IPS-18c (cell line): ENCODE data around the gene MRPS7.
"Not testable (repeated sequence)": the region's sequence is repeated elsewhere in the genome, so short reads cannot be mapped to it uniquely, and the experiment has no call there.

Experiments
- H3K4me3 ChIP-seq: 2 replicates; pipeline ENCODE4 v1.7.0; 2013; ENCODE audit warnings: low read depth, mild to moderate bottlenecking, low read length, moderate library complexity; ENCODE audit not compliant: insufficient read depth
- H3K9me3 ChIP-seq: one replicate; pipeline ENCODE4 v1.6.1; 2013; ENCODE audit warnings: mild to moderate bottlenecking, low read length, moderate library complexity; ENCODE audit not compliant: control insufficient read depth, insufficient read depth

Gene MRPS7

DNA sequence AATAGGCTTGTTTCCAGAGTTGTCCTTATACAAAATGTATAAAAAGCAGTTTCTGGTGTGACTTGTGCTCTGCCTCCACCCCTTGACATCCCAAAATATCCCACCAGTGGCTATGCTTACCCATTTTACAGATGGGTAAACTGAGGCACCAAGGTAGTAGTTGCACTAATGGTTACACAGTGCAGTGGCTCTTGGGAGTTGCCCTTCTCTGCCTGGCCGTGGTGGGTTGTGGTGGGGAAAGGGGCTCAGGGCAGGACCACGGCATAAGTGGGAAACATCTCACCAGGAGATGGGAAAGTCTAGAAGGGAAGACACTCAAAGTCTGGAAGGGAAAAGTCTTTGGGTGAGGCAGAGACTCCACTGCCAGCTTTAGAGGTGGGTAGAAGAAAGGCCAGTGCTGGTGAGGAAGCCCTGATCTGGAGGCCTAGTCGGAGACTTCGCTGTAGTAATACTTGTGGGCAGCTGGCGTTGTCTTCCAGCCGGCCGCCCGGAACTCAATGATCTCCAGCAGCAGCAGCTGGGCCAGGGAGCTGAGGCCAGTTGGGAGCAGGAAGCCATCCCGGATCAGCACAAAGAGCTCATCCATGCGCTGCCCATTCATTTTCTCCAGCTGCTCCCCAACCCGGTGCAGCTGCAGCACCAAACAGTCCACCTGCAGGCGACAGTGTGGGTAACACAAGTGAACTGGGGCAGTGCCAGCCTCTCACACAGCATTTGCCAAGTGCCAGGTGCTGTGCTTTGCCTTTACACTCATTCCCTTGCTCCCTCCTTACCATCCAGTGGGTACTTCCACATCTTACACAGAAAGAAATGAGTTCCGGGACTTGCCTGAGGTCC lies 4.9 kb downstream of the MRPS7 start:
- H3K4me3 ChIP-seq = no peak overlapping the region
- no peaks in the 10 kb centered on the region for H3K9me3 ChIP-seq

- Histone ChIP-seq H3K4me3 (no peak overlapping the region), H3K9me3 (no peaks in the 10 kb centered on the region)
These were observed 5.4 kb downstream of the MRPS7 start for GRCh38 chr17:75267153-75267410.

GRCh38 chr17:75267411-75268232 lies 5.9 kb downstream of the MRPS7 start:
- Histone ChIP-seq H3K4me3 (peak overlapping the region; percentile 20; the same call in 1 of the 2 replicates), H3K9me3 (no peaks in the 10 kb centered on the region)

- H3K4me3 ChIP-seq = peak overlapping the region; percentile 92
These were observed 8.2 kb downstream of the MRPS7 start for GRCh38 chr17:75269844-75270217.

GRCh38 chr17:75270218-75270965 lies 8.7 kb downstream of the MRPS7 start:
- H3K9me3 ChIP-seq = no peaks in the 10 kb centered on the region
- H3K4me3 ChIP-seq = peak overlapping the region; percentile 92

More at GRCh38 chr17:75269844-75270217, 8.2 kb downstream of the MRPS7 start:
- H3K9me3 ChIP-seq = no peaks in the 10 kb centered on the region

DNA sequence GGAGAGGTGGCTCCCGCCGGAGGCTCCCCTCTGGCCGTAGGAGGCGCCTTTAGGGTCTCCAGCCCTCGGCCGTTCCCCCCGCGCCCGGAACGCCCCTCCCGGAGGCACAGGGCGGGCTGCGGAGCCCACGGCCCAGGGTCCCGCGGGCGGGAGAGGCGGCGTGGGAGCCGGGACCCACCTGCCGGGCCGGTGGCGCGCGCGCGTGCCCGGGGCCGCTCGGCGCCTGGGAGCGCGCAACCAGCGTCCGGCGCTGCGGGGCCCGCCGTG lies 9.2 kb downstream of the MRPS7 start, which contains the start of gene MIF4GD:
Gene MIF4GD, minus strand, starts transcription at position 266 of the 267 bp plus-strand sequence. CDS start 1,036 bp downstream, outside the sequence.
- H3K9me3 ChIP-seq = no peaks in the 10 kb centered on the region
- peak within 1 kb of the TSS; percentile 92 for H3K4me3 ChIP-seq

DNA sequence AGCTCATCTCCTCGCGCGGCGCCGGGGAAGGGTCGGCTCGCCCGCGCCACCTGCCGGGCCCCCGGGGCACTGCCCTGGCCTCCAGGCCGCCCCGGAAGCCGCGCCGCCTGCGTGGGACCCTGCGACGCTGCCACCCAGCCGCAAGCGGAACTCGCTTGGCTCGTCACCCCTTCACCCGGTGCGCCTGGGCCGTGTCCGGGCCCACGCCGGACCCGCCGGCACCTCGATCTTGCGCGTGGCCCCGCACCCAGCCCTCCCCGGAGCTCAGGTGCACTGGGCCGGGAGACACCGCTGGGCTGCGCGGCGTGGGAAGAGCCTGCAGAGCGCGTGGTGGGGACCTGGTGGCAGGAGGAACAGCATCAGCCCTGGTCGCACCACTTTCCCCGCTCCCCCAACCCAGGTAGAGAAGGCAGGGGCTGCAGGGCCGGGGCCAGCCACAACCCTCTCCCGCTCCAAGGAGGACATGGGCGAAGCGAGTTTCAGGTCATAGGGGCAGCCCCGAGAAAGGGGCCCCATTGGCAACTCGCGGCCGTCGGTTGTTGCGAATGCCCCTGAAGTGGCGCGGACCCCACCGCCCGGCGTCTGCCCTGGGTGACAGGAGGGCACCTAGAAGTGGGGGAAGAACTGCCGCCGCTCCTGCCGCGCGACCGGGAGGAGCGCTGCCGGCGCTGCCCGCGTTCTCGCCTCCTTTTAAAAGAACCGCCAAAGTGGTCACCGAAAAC lies 9.7 kb downstream of the MRPS7 start:
- Histone ChIP-seq H3K4me3 (peak overlapping the region; percentile 91), H3K9me3 (no peaks in the 10 kb centered on the region)

DNA sequence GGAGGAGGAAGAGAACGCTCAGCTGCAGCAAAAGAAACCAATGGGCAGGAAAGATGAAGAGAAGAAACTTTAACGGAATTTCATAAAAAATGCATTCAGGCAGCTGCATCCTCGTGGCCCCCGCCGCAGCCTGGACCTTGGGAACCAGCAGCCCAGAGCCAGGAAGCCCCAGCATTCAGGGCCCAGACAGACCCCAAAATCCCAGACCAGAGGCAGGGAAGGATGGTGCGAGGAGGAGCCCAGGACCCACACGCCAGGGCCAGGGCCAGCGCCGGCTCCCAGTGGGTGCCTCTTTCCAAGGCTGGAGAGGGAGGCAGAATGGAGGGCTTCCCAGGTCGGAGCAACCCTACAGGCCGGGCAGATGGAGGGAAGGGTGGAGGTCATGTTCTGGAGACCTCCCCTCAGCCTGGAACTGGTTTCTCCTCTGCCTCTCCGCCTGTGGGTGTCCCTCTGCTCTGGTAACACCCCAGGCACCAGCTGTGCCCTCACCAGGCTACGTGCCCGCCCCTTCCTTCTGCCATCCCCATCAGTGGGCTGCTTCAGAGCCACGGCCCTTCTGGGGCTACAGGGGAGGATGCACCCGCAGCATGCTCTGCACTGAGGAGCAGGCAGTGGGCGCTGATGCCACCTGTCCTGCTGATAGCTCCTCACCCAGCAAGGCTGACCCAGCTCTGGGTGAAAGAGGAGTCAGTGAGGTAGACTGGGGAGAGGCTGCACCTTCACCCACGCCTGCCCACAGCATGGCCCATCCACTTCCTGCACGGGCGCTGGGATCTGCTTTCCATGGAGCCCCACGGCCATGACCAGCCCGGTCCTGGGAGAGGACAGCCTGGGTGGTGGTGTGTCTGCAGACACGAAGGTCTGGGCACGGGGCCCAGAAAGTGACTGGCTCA lies 10.5 kb downstream of the MRPS7 start:
- peak overlapping the region; percentile 91 for H3K4me3 ChIP-seq
- no peaks in the 10 kb centered on the region for H3K9me3 ChIP-seq

DNA sequence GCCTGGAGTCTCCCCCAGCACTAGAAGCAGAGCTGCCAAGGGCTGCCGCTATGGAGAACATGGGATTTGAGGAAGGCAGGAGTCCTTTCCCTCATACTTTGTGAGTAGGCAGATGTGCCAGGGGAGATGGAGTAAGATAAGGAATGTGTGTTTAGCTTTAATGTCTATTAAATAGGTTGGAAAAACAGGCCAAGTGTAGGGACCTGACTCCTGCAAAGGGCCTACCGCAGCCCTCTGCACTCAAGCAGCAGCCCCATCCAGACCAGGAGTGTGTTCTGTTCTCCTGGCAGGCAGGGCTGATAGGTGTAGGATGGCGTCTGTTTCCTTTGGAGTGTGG lies 11.1 kb downstream of the MRPS7 start:
- Histone ChIP-seq H3K4me3 (no peak overlapping the region), H3K9me3 (no peaks in the 10 kb centered on the region)

DNA sequence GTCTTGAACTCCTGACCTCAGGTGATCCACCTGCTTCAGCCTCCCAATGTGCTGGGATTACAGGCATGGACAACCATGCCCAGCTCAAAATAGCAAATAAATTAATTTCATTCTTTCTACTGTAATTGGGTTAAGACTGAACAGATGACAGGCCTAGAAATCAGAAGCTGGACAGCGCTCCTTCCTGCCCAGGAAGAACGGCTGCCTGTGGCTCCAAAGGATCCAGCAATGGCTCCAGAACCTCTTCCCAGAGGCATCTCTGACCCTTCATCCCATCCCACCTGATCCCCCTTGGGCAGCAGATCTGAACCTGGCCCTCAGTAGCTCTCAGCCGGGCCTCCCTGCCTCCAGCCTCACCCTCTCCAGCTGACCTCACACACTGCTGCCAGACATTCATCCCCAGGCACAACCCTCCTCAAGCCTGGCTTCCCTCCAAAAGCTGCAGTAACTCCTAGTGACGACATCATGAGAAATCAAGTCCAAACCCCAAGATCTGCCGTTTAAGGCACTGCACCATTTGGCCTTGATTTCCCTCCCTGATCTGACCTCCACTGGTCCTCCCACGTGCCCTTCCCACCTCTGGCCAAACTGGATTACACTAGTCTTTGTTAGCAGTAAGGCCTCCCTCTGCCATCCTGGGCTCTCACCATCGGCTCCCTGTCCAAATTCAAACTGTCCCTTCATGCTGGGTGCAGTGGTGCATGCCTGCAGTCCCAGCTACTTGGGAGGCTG lies 12.5 kb downstream of the MRPS7 start:
- no peaks in the 10 kb centered on the region for H3K9me3 ChIP-seq
- H3K4me3 ChIP-seq = no peak overlapping the region

GRCh38 chr17:75277664-75278071 lies 16.0 kb downstream of the MRPS7 start:
- no peaks in the 10 kb centered on the region for H3K9me3 ChIP-seq
- no peak overlapping the region for H3K4me3 ChIP-seq

- not testable (repeated sequence) for H3K9me3 ChIP-seq, H3K4me3 ChIP-seq
These were observed 18.5 kb downstream of the MRPS7 start for GRCh38 chr17:75280189-75280588.

- H3K9me3 ChIP-seq = no peaks in the 10 kb centered on the region
- H3K4me3 ChIP-seq = no peak overlapping the region
These were observed 23.4 kb downstream of the MRPS7 start for GRCh38 chr17:75285123-75285522.

GRCh38 chr17:75287221-75287620 lies 25.5 kb downstream of the MRPS7 start:
- no peak overlapping the region for H3K4me3 ChIP-seq

GRCh38 chr17:75288359-75288758 lies 26.7 kb downstream of the MRPS7 start:
- peak overlapping the region; percentile 73 for H3K4me3 ChIP-seq

More at GRCh38 chr17:75287221-75287620, 25.5 kb downstream of the MRPS7 start:
- H3K9me3 ChIP-seq = no peaks in the 10 kb centered on the region

DNA sequence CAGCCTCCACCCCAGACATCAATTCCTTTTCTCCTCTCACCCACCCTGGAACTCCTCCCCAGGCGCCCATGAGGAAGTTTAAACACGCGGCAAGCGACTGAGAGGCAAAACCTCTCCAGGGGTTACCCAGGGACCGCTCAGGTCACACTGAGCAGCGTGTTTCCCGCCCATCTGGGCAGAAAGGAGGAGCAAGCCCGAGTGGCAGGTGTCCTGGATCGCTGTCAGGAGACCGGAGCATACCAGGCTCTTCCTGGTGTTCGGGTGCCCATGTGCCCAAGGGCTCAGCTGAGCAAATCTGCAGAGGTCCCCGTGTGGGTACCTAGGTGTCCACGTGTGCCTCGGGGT lies 27.1 kb downstream of the MRPS7 start:
- H3K4me3 ChIP-seq = peak overlapping the region; percentile 73
- H3K9me3 ChIP-seq = no peaks in the 10 kb centered on the region

More at GRCh38 chr17:75288359-75288758, 26.7 kb downstream of the MRPS7 start:
- H3K9me3 ChIP-seq = no peaks in the 10 kb centered on the region
